ENCODE measurements around the gene GPR78. TPM values are rescaled to one million over a fixed set of nuclear protein-coding genes. Genes with fewer than 3 reads are reported as not detected.

Gene GPR78
- total RNA-seq, 1 experiment from 2014 or later, result not detected

DNA sequence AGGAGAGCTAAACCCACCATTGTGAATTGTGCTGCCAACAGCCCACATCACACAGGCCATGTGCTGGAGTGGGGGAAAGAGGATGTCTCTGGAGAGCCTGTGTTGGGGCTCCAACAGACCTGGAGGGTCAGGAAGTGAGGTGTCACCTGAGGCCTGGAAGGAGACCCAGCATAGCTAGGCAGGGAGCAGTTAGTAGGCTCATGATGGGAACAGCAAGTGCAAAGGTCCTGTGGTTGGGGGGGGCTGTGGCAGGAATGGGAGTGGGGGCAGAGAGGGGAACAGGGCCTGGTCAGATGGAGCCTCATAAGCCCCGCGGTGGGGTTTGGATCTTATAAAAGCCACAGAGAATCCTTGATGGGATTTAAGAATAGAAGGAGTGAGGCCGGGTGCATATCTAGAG, 35.9 kb upstream of the GPR78 start:
- intact Hi-C loops (cut with micrococcal nuclease; ENCODE audit: unreplicated experiment), result no loop called here
- no peaks in the 10 kb centered on the region for H3K9me3 Mint-ChIP-seq (ENCODE audit: low read depth, unreplicated experiment)

DNA sequence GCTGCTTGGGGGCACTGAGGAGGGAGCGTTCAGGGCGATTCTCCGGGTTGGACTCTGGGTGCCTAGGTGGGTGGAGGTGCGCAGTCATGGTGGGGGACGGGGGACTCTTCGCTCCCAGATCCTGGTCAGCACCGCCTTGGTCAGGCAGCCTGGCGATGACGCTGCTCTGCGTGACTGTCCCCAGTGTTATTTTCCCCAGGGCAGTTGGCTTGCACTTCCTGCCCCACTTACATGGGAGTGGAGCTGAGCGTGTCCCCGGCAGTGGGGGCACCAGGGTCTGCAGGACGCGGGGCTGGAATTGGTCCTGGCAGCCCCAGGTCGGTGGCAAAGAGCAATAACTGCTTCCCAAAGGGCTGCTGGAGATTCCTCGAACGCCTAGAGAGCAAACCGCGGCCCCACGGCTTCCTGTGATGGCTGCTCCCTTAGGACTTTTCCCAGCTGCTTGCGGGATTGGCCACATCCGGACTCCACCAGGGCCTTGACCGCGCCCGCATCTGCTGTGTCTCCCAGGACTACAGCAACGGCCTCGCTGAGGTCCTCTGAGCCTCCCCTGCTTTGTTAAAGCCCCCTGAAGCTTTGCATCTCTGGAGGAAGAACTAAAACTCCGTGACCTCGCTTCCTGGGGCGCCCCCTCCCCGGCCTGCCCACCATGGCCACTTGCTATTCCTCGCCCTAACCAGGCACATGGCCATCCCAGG, 35.3 kb upstream of the GPR78 start:
- H3K4me1 Mint-ChIP-seq (ENCODE audit: low read depth, unreplicated experiment), result peaks cover 11% of the 10 kb centered on the region
- TF ChIP-seq, protein P1, sequence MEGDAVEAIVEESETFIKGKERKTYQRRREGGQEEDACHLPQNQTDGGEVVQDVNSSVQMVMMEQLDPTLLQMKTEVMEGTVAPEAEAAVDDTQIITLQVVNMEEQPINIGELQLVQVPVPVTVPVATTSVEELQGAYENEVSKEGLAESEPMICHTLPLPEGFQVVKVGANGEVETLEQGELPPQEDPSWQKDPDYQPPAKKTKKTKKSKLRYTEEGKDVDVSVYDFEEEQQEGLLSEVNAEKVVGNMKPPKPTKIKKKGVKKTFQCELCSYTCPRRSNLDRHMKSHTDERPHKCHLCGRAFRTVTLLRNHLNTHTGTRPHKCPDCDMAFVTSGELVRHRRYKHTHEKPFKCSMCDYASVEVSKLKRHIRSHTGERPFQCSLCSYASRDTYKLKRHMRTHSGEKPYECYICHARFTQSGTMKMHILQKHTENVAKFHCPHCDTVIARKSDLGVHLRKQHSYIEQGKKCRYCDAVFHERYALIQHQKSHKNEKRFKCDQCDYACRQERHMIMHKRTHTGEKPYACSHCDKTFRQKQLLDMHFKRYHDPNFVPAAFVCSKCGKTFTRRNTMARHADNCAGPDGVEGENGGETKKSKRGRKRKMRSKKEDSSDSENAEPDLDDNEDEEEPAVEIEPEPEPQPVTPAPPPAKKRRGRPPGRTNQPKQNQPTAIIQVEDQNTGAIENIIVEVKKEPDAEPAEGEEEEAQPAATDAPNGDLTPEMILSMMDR (IDR thresholded peaks at IDR 0.05; ENCODE audit: unreplicated experiment), result no peak
- BruUV-seq (replicated peaks), result no TSS peak
- intact Hi-C loops (cut with micrococcal nuclease; ENCODE audit: unreplicated experiment), result no loop called here
- H3K9me3 Mint-ChIP-seq (ENCODE audit: low read depth, unreplicated experiment), result no peaks in the 10 kb centered on the region
- no peak overlapping the region for H3K4me3 Mint-ChIP-seq (ENCODE audit: low read depth, unreplicated experiment)
- no peak overlapping the region for H3K27ac Mint-ChIP-seq (ENCODE audit: unreplicated experiment)
- no peaks in the 10 kb centered on the region for H3K27me3 Mint-ChIP-seq (ENCODE audit: unreplicated experiment)
- peaks cover 3% of the 10 kb centered on the region for H3K36me3 Mint-ChIP-seq (ENCODE audit: insufficient read depth, unreplicated experiment)
- CTCF ChIA-PET, result no interaction called here
- DNase-seq, result no peak

More for the DNA sequence above, 35.9 kb upstream of the GPR78 start:
- Mint-ChIP-seq H3K4me1 (ENCODE audit: low read depth, unreplicated experiment) (peaks cover 11% of the 10 kb centered on the region), H3K4me3 (ENCODE audit: low read depth, unreplicated experiment) (no peak overlapping the region), H3K36me3 (ENCODE audit: insufficient read depth, unreplicated experiment) (peaks cover 3% of the 10 kb centered on the region), H3K27ac (ENCODE audit: unreplicated experiment) (no peak overlapping the region), H3K27me3 (ENCODE audit: unreplicated experiment) (no peaks in the 10 kb centered on the region)
- TF ChIP-seq, protein P1 (IDR thresholded peaks at IDR 0.05; ENCODE audit: unreplicated experiment), result no peak
- CTCF ChIA-PET, result no interaction called here
- no TSS peak for BruUV-seq (replicated peaks)
- no peak for DNase-seq

- no TSS peak for BruUV-seq (replicated peaks)
- peaks cover 11% of the 10 kb centered on the region for H3K4me1 Mint-ChIP-seq (ENCODE audit: low read depth, unreplicated experiment)
- no peak for DNase-seq
- peaks cover 3% of the 10 kb centered on the region for H3K36me3 Mint-ChIP-seq (ENCODE audit: insufficient read depth, unreplicated experiment)
- H3K4me3 Mint-ChIP-seq (ENCODE audit: low read depth, unreplicated experiment), result no peak overlapping the region
- no peaks in the 10 kb centered on the region for H3K9me3 Mint-ChIP-seq (ENCODE audit: low read depth, unreplicated experiment)
- CTCF ChIA-PET, result no interaction called here
- no peak overlapping the region for H3K27ac Mint-ChIP-seq (ENCODE audit: unreplicated experiment)
- H3K27me3 Mint-ChIP-seq (ENCODE audit: unreplicated experiment), result no peaks in the 10 kb centered on the region
- intact Hi-C loops (cut with micrococcal nuclease; ENCODE audit: unreplicated experiment), result no loop called here
- TF ChIP-seq, protein P1 (IDR thresholded peaks at IDR 0.05; ENCODE audit: unreplicated experiment), result no peak
These were observed 34.8 kb upstream of the GPR78 start for GRCh38 chr4:8545439-8545765.

GRCh38 chr4:8546766-8547107, 33.5 kb upstream of the GPR78 start:
- TF ChIP-seq, protein P1 (IDR thresholded peaks at IDR 0.05; ENCODE audit: unreplicated experiment), result no peak
- no peaks in the 10 kb centered on the region for H3K27me3 Mint-ChIP-seq (ENCODE audit: unreplicated experiment)
- H3K4me3 Mint-ChIP-seq (ENCODE audit: low read depth, unreplicated experiment), result no peak overlapping the region
- intact Hi-C loops (cut with micrococcal nuclease; ENCODE audit: unreplicated experiment), result no loop called here
- DNase-seq, result no peak
- H3K27ac Mint-ChIP-seq (ENCODE audit: unreplicated experiment), result no peak overlapping the region
- H3K36me3 Mint-ChIP-seq (ENCODE audit: insufficient read depth, unreplicated experiment), result peaks cover 3% of the 10 kb centered on the region
- no peaks in the 10 kb centered on the region for H3K9me3 Mint-ChIP-seq (ENCODE audit: low read depth, unreplicated experiment)
- H3K4me1 Mint-ChIP-seq (ENCODE audit: low read depth, unreplicated experiment), result peaks cover 11% of the 10 kb centered on the region
- CTCF ChIA-PET, result interaction anchor here (0.8 kb wide), 1 partner anchor 14 kb away, joined by 4 read pairs; no protein-coding TSS in a partner anchor
- BruUV-seq (replicated peaks), result no TSS peak

Measured in Calu3 (cell line).